CD4-positive, CD25-positive, alpha-beta regulatory T cell (primary cell): ENCODE results near the gene BDH1. TPM values are rescaled to one million over a fixed set of nuclear protein-coding genes. Genes with fewer than 3 reads are reported as not detected.
A peak's percentile ranks its signal among the peaks of the same experiment; 100 is the strongest.

Experiments
- ATAC-seq, 2 donors: fragments of 150-1000 bp; cut with Tn5 transposase; one replicate each; pipeline ENCODE4 v1.10.0; 2021; ENCODE audit warnings: low read depth in 2 of 2, moderate number of reproducible peaks in 2 of 2, moderate library complexity in 1 of 2
- DNase-seq, 3 donors: peaks; one replicate each; pipeline versions ENCODE4 v3.0.0 to v3.0.0-alpha.2; 2012 to 2022; ENCODE audit warnings: mixed read lengths in 1 of 3
- H3K27ac ChIP-seq: one replicate; pipeline ENCODE4 v1.7.0; 2013; ENCODE audit warnings: mild to moderate bottlenecking, low read length; ENCODE audit not compliant: insufficient read depth, poor library complexity, severe bottlenecking
- H3K27me3 ChIP-seq: one replicate; pipeline ENCODE4 v1.7.0; 2013; ENCODE audit warnings: low read length; ENCODE audit not compliant: control insufficient read depth, insufficient read depth
- H3K36me3 ChIP-seq: one replicate; pipeline ENCODE4 v1.7.0; 2013; ENCODE audit warnings: mild to moderate bottlenecking, low read length, moderate library complexity; ENCODE audit not compliant: control insufficient read depth, insufficient read depth
- H3K4me1 ChIP-seq: 2 replicates; pipeline ENCODE4 v1.7.0; 2013; ENCODE audit warnings: mild to moderate bottlenecking, low read length; ENCODE audit not compliant: insufficient read depth, control insufficient read depth, poor library complexity, severe bottlenecking
- H3K4me3 ChIP-seq: one replicate; pipeline ENCODE4 v1.7.0; 2013; ENCODE audit warnings: low read depth, mild to moderate bottlenecking, low read length, moderate library complexity
- H3K9me3 ChIP-seq, 2 experiments: 1 replicate in 1 of 2; 2 replicates in 1 of 2; pipeline ENCODE4 v1.7.0; 2013; ENCODE audit warnings: low read length in 2 of 2, mild to moderate bottlenecking in 1 of 2, moderate library complexity in 1 of 2; ENCODE audit not compliant: control insufficient read depth in 2 of 2
- H3K27ac Mint-ChIP-seq, 3 donors: one replicate each; pipeline ENCODE4 v1.8.0; 2020 to 2022; ENCODE audit warnings: mild to moderate bottlenecking in 3 of 3, mixed read lengths in 3 of 3, moderate library complexity in 2 of 3
- H3K27me3 Mint-ChIP-seq: one replicate; pipeline ENCODE4 v1.8.0; 2022; ENCODE audit warnings: mild to moderate bottlenecking, mixed read lengths
- H3K36me3 Mint-ChIP-seq: one replicate; pipeline ENCODE4 v1.8.0; 2020; ENCODE audit warnings: mixed read lengths
- H3K4me1 Mint-ChIP-seq, 4 donors: one replicate each; pipeline ENCODE4 v1.8.0; 2020 to 2022; ENCODE audit warnings: mixed read lengths in 4 of 4, mild to moderate bottlenecking in 1 of 4
- H3K4me3 Mint-ChIP-seq, 4 donors: one replicate each; pipeline ENCODE4 v1.8.0; 2020 to 2022; ENCODE audit warnings: mild to moderate bottlenecking in 4 of 4, mixed read lengths in 4 of 4, moderate library complexity in 3 of 4
- H3K9me3 Mint-ChIP-seq, 7 donors: one replicate each; pipeline ENCODE4 v1.8.0; 2020 to 2022; ENCODE audit warnings: mixed read lengths in 7 of 7, mild to moderate bottlenecking in 3 of 7, moderate library complexity in 2 of 7
- polyA plus RNA-seq, 4 donors: library from polyadenylated mRNA; unstranded; fragments of 300-500 nt; fragmentation: Illumina TruSeq; gene quantifications; one replicate each; pipeline ENCODE4 v1.2.3, GENCODE V29; 2021
- total RNA-seq: library from RNA; stranded (reverse); gene quantifications from one replicate; pipeline ENCODE4 v1.2.3, GENCODE V29; 2022

The BDH1 gene
- total and polyA plus RNA-seq, 5 donors from 2014 or later: 13.5 to 29.8 (median 20.3) TPM

- Histone ChIP-seq H3K36me3 (no peaks in the 10 kb centered on the region), H3K27ac (no peak overlapping the region), H3K9me3 (no peaks in the 10 kb centered on the region), H3K4me3 (no peak overlapping the region), H3K27me3 (peaks cover 3% of the 10 kb centered on the region), H3K4me1 (no peaks in the 10 kb centered on the region)
- Mint-ChIP-seq H3K9me3 (no peaks in the 10 kb centered on the region), H3K27ac (no peak overlapping the region), H3K27me3 (peaks cover 46% of the 10 kb centered on the region), H3K4me1 (peaks cover 3 to 7% (median 5%) of the 10 kb centered on the region in 4 donors), H3K36me3 (no peaks in the 10 kb centered on the region), H3K4me3 (no peak overlapping the region)
- no peak for DNase-seq
- ATAC-seq: no peak
These were observed 87.6 kb downstream of the BDH1 start for GRCh38 chr3:197468167-197468566.

- no peaks in the 10 kb centered on the region for H3K36me3 ChIP-seq
- no peak overlapping the region for H3K4me3 ChIP-seq
- no peak overlapping the region for H3K27ac ChIP-seq
- Mint-ChIP-seq H3K27ac (no peak overlapping the region), H3K4me3 (peak overlapping the region in 1 of 4 donors; percentile 7), H3K9me3 (peaks cover 0 to 2% (median 0%) of the 10 kb centered on the region in 7 donors), H3K27me3 (peaks cover 45% of the 10 kb centered on the region), H3K36me3 (no peaks in the 10 kb centered on the region), H3K4me1 (peaks cover 3 to 7% (median 5%) of the 10 kb centered on the region in 4 donors)
- H3K27me3 ChIP-seq: peaks cover 3% of the 10 kb centered on the region
- H3K4me1 ChIP-seq: no peaks in the 10 kb centered on the region
- no peak for DNase-seq
- no peaks in the 10 kb centered on the region for H3K9me3 ChIP-seq
- no peak for ATAC-seq
These were observed 89.0 kb downstream of the BDH1 start for GRCh38 chr3:197466586-197467399.

- peaks cover 0 to 3% (median 0%) of the 10 kb centered on the region in 7 donors for H3K9me3 Mint-ChIP-seq
- Histone ChIP-seq H3K9me3 (no peaks in the 10 kb centered on the region), H3K4me1 (no peaks in the 10 kb centered on the region), H3K4me3 (no peak overlapping the region), H3K27me3 (peaks cover 3% of the 10 kb centered on the region), H3K36me3 (no peaks in the 10 kb centered on the region), H3K27ac (no peak overlapping the region)
- H3K4me3 Mint-ChIP-seq: no peak overlapping the region
- H3K27ac Mint-ChIP-seq: no peak overlapping the region
- ATAC-seq: no peak
- H3K4me1 Mint-ChIP-seq: peaks cover 3 to 7% (median 5%) of the 10 kb centered on the region in 4 donors
- peaks cover 38% of the 10 kb centered on the region for H3K27me3 Mint-ChIP-seq
- no peak for DNase-seq
- H3K36me3 Mint-ChIP-seq: no peaks in the 10 kb centered on the region
These were observed 89.7 kb downstream of the BDH1 start for GRCh38 chr3:197465996-197466549.

GRCh38 chr3:197465197-197465995 lies 90.4 kb downstream of the BDH1 start:
- no peaks in the 10 kb centered on the region for H3K9me3 ChIP-seq
- peaks cover 3 to 7% (median 5%) of the 10 kb centered on the region in 4 donors for H3K4me1 Mint-ChIP-seq

GRCh38 chr3:197464794-197465193 lies 91.0 kb downstream of the BDH1 start:
- no peaks in the 10 kb centered on the region for H3K36me3 Mint-ChIP-seq
- no peaks in the 10 kb centered on the region for H3K9me3 ChIP-seq
- H3K36me3 ChIP-seq: no peaks in the 10 kb centered on the region
- H3K4me1 Mint-ChIP-seq: peaks cover 3 to 7% (median 5%) of the 10 kb centered on the region in 4 donors
- peaks cover 3% of the 10 kb centered on the region for H3K27me3 ChIP-seq
- H3K4me3 ChIP-seq: no peak overlapping the region
- no peaks in the 10 kb centered on the region for H3K4me1 ChIP-seq
- peaks cover 0 to 3% (median 0%) of the 10 kb centered on the region in 7 donors for H3K9me3 Mint-ChIP-seq
- no peak overlapping the region for H3K4me3 Mint-ChIP-seq
- H3K27ac ChIP-seq: no peak overlapping the region
- H3K27ac Mint-ChIP-seq: peak overlapping the region in 1 of 3 donors; percentile 35
- ATAC-seq: no peak
- no peak for DNase-seq
- H3K27me3 Mint-ChIP-seq: peaks cover 29% of the 10 kb centered on the region

More at GRCh38 chr3:197465197-197465995, 90.4 kb downstream of the BDH1 start:
- Mint-ChIP-seq H3K4me3 (no peak overlapping the region), H3K9me3 (peaks cover 0 to 3% (median 0%) of the 10 kb centered on the region in 7 donors), H3K27me3 (peaks cover 34% of the 10 kb centered on the region), H3K27ac (peak overlapping the region in 1 of 3 donors; percentile 35), H3K36me3 (no peaks in the 10 kb centered on the region)
- no peak overlapping the region for H3K4me3 ChIP-seq
- ATAC-seq (no peak), DNase-seq (no peak)
- no peaks in the 10 kb centered on the region for H3K4me1 ChIP-seq
- H3K27me3 ChIP-seq: peaks cover 3% of the 10 kb centered on the region
- no peaks in the 10 kb centered on the region for H3K36me3 ChIP-seq
- H3K27ac ChIP-seq: no peak overlapping the region

GRCh38 chr3:197463279-197463678 lies 92.5 kb downstream of the BDH1 start:
- ATAC-seq (no peak), DNase-seq (no peak)
- H3K9me3 Mint-ChIP-seq: peaks cover 0 to 5% (median 0%) of the 10 kb centered on the region in 7 donors
- no peak overlapping the region for H3K27ac ChIP-seq
- peaks cover 22% of the 10 kb centered on the region for H3K27me3 Mint-ChIP-seq
- no peak overlapping the region for H3K4me3 Mint-ChIP-seq
- no peaks in the 10 kb centered on the region for H3K4me1 ChIP-seq
- peaks cover 3 to 7% (median 5%) of the 10 kb centered on the region in 4 donors for H3K4me1 Mint-ChIP-seq
- no peaks in the 10 kb centered on the region for H3K9me3 ChIP-seq
- H3K36me3 ChIP-seq: no peaks in the 10 kb centered on the region
- no peaks in the 10 kb centered on the region for H3K36me3 Mint-ChIP-seq
- H3K27ac Mint-ChIP-seq: no peak overlapping the region
- H3K4me3 ChIP-seq: no peak overlapping the region
- no peaks in the 10 kb centered on the region for H3K27me3 ChIP-seq

- no peaks in the 10 kb centered on the region for H3K4me1 ChIP-seq
- Mint-ChIP-seq H3K4me1 (peaks cover 3 to 7% (median 5%) of the 10 kb centered on the region in 4 donors), H3K27ac (no peak overlapping the region), H3K36me3 (no peaks in the 10 kb centered on the region), H3K27me3 (peaks cover 19% of the 10 kb centered on the region), H3K4me3 (no peak overlapping the region), H3K9me3 (peaks cover 0 to 5% (median 0%) of the 10 kb centered on the region in 7 donors)
- H3K27ac ChIP-seq: no peak overlapping the region
- no peaks in the 10 kb centered on the region for H3K36me3 ChIP-seq
- H3K9me3 ChIP-seq: no peaks in the 10 kb centered on the region
- no peak for DNase-seq
- no peaks in the 10 kb centered on the region for H3K27me3 ChIP-seq
- no peak for ATAC-seq
- no peak overlapping the region for H3K4me3 ChIP-seq
These were observed 93.0 kb downstream of the BDH1 start for GRCh38 chr3:197462808-197463207.
